Measurements from ENCODE around the gene RNF43.

Gene RNF43

GRCh38 chr17:58417300-58418092 lies at the start of gene RNF43:
Gene RNF43 (minus strand): TSS chr17:58417534. CDS start chr17:58415577, 1,957 bp downstream.
- DNase-seq (ENCODE audit: low read depth) = peak; percentile 71

- no peak for DNase-seq (ENCODE audit: low read depth)
Observed at GRCh38 chr17:58455491-58455890, 38.2 kb upstream of the RNF43 start.

GRCh38 chr17:58452738-58453137 lies 35.4 kb upstream of the RNF43 start:
- DNase-seq (ENCODE audit: low read depth) = no peak

- DNase-seq (ENCODE audit: low read depth) = peak; percentile 13
Observed at GRCh38 chr17:58447039-58447975, 30.0 kb upstream of the RNF43 start.

GRCh38 chr17:58446086-58446485 lies 28.8 kb upstream of the RNF43 start:
- no peak for DNase-seq (ENCODE audit: low read depth)

- DNase-seq (ENCODE audit: low read depth) = no peak
Observed at GRCh38 chr17:58436805-58437239, 19.5 kb upstream of the RNF43 start.

- no peak for DNase-seq (ENCODE audit: low read depth)
Observed at GRCh38 chr17:58436245-58436644, 18.9 kb upstream of the RNF43 start.

- DNase-seq (ENCODE audit: low read depth) = no peak
Observed at GRCh38 chr17:58432806-58433573, 15.7 kb upstream of the RNF43 start.

GRCh38 chr17:58427807-58428206 lies 10.5 kb upstream of the RNF43 start:
- DNase-seq (ENCODE audit: low read depth) = no peak

- DNase-seq (ENCODE audit: low read depth) = no peak
Observed at GRCh38 chr17:58421711-58422110, 4.4 kb upstream of the RNF43 start.

GRCh38 chr17:58420827-58421226 lies 3.5 kb upstream of the RNF43 start:
- DNase-seq (ENCODE audit: low read depth) = no peak

GRCh38 chr17:58416937-58417299 lies 416 bp downstream of the RNF43 start:
- DNase-seq (ENCODE audit: low read depth) = no peak

GRCh38 chr17:58416396-58416795 lies 938 bp downstream of the RNF43 start:
- no peak for DNase-seq (ENCODE audit: low read depth)

- DNase-seq (ENCODE audit: low read depth) = no peak
Observed at GRCh38 chr17:58415371-58416055, 1.8 kb downstream of the RNF43 start.

- DNase-seq (ENCODE audit: low read depth) = no peak
Observed at GRCh38 chr17:58414596-58414997, 2.7 kb downstream of the RNF43 start.

GRCh38 chr17:58413684-58414083 lies 3.6 kb downstream of the RNF43 start:
- no peak for DNase-seq (ENCODE audit: low read depth)

GRCh38 chr17:58412961-58413586 lies 4.3 kb downstream of the RNF43 start:
- DNase-seq (ENCODE audit: low read depth) = no peak

GRCh38 chr17:58412064-58412703 lies 5.2 kb downstream of the RNF43 start:
- no peak for DNase-seq (ENCODE audit: low read depth)

GRCh38 chr17:58411408-58411894 lies 5.9 kb downstream of the RNF43 start:
- no peak for DNase-seq (ENCODE audit: low read depth)

- no peak for DNase-seq (ENCODE audit: low read depth)
Observed at GRCh38 chr17:58410714-58411407, 6.5 kb downstream of the RNF43 start.

All from activated T-helper 1 cell treated with Interleukin-2 at 50 U/mL for 16 hours (primary cell).